Measurements from ENCODE around the gene CDH4.

Gene CDH4

DNA sequence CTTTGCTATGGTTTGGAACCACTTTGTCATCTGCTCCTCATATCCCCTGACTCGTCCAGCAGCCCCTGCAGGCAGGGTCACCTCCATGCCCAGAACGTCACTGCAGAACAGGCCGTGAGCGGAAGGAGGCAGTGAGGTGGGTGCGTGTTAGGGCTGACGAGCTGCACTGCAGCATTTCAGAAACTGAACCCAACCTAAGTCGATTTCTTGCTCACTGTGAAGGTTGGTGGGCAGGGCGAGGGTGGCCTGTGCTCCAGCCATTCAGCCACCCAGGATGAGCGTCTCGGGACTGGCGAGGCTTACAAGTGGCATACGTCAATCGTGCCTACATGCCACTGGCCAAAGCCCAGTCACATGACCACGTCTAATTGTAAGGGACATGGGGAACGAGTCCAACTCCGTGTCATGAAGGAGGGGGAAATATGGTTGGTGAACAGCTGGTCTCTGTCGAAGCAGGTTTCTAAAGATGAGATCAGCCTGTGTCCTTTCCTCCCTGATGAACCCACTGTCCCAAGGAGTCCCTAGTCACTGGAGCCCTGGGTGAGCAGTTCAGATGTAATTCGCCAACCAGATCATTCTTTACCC lies 524.5 kb downstream of the CDH4 start:
- no peak for DNase-seq

GRCh38 chr20:61777773-61778494 lies 525.9 kb downstream of the CDH4 start:
- no peak for DNase-seq

GRCh38 chr20:61778495-61778863 lies 526.4 kb downstream of the CDH4 start:
- no peak for DNase-seq

- DNase-seq: no peak
Observed at GRCh38 chr20:61779176-61779965, 527.3 kb downstream of the CDH4 start.

GRCh38 chr20:61780066-61780465 lies 528.0 kb downstream of the CDH4 start:
- no peak for DNase-seq

DNA sequence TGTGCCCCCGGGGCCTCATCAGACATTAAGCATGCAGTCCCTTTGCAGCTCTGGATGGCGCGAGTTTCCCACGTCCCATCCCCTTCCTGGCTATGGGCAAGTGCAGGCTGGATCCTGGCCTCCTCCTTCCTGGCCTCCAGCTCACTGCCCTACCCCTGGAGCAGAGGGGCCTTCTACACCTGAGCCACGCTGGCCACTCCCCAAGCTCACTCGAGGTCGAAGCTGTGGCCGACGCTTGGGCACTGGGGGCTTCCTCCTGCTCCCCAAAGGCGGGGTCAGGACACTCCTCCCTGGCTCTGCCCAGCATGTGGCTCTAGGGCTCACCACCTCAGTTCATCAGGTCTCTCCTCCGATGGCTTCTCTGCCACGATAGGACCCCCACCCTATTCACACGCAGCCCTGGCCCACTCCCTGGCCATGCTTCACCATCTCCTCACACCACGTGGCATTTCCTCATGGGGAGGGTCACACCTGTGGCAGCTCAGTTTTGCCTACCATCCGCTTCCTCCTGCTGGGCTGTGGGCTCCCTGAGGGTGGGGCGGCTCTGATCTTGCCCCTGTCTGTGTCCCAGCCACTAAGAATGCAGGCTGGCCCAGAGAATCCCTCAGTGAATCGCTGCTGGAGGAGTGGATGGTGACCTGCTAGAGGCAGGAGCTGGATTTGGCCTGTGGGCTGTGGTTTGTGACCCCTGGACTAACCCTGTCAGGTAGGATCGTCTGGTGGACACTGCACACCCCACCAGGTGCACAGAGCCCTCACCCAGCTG lies 532.9 kb downstream of the CDH4 start:
- DNase-seq: no peak

DNA sequence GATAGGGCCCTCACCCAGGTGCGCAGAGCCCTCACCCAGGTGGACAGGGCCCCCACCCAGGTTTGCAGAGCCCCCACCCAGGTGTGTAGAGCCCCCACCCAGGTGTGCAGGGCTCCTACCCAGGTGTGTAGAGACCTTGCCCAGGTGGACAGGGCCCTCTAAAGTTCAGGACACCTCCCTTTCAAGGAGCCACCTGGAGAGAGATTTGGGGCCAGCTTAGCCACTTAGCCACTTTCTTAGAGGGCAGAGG lies 533.4 kb downstream of the CDH4 start:
- no peak for DNase-seq

- DNase-seq: no peak
Observed at GRCh38 chr20:61786230-61786629, 534.2 kb downstream of the CDH4 start.

- DNase-seq: no peak
Observed at GRCh38 chr20:61788343-61788742, 536.3 kb downstream of the CDH4 start.

DNA sequence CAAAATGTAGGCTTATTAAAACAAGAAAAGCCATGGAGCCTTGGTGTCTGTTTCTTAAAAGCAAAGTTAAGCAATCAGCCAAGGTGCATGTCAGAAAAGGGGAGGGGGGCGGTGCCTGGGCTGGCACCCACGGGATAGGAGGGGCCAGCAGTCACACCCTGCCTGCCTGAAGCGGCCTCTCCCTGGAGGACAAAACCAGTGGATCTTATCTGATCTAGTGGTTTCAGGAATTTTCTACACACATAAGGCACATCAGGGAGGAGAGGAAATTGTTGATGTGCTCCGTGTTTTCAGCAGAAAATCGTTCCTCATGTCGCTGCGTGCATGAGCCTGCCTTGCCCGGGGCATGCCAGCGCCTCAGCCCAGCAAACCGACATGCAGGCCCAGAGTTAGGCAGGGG lies 537.3 kb downstream of the CDH4 start:
- DNase-seq: no peak

DNA sequence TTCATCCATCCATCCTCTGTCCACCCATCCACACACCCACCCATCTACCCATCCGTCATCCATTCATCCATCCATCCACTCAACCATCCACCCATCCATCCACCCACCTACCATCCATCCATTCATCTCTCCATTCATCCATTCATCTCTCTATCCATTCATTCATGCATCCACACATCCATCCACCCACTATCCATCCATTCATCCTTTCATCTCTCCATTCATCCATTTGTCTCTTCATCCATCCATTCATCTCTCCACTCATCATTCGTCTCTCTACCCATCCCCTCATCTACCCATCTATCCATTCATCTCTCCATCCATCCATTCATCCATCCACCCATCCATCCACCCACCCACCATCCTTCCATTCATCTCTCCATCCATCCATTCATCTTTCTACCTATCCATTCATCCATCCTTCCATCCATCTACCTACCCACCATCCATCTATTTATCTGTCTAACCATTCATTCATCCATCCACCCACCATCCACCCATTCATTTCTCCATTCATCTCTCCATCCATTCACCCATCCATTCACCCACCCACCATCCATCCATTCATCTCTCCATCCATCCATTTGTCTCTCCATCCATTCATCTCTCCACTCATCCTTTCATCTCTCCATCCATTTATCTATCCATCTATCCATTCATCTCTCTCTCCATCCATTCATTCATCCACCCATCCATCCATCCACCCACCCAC lies 538.2 kb downstream of the CDH4 start:
- no peak for DNase-seq

- no peak for DNase-seq
Observed at GRCh38 chr20:61791995-61792394, 539.9 kb downstream of the CDH4 start.

DNA sequence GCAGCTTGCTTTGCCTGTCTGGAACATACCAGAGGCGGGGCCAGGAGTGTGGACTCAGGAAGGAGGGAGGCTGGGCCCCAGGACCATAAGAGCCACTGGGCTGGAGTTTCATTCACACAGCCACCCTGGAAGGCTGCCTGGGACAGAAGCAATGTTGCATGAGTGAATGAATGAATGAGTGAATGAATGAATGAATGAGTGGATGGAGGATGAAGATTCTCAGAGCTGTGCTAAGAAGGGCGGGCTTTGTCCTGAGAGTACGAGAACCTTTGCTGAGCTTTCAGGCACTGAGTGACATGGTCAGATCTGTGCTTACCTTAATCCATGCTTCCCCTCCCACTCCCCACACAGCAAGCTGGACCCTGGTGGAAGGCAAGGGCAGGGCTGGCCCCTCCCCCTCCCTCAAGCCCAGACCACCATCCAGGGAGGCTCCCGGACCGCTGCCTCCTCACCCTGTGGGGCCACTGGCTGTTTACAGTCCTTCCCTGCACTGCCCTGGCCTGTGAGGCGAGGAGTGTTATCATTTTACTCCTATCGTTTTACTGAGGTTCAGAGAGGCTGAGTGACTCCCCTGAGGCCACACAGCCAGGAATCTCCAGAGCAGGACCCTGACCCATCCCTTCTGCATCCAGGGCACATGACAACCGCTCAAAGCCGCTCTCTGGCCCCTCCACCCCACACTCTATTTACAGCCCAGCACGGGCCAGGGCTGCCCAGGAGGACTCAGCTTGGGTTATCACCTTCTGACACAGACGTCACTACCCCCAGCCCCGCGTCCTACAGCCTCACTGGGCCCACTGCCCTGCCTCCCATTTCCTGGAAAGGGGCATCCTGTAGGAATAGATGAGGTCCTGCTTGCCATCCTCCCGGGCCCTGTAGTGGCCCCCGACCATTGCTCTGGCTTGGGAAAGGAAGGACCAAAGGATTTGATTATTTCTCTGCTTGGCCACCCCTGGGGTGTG lies 543.9 kb downstream of the CDH4 start:
- no peak for DNase-seq

GRCh38 chr20:61796738-61797137 lies 544.7 kb downstream of the CDH4 start:
- no peak for DNase-seq

GRCh38 chr20:61797200-61797599 lies 545.1 kb downstream of the CDH4 start:
- DNase-seq: no peak

DNA sequence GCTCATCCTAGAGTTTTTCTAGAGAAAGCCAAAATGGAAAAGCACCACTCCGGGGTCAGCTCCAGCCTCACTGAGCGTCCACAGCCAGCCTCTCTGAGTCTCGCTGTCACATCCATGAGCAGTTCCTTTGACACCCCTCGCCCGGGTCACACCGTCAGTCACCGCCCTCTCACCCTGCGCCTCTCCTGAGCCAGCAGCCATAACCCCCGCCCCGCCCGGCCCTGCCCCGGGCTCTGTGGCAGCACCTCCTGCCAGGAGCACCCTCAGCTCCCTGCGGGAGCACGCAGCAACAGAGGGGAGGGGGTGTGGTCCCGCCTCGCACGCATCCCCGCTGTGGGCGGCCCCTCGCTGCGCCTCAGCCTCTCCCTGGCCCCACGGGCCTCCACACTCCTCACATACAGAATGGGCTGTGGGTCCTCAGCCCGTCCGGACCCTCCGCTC lies 545.9 kb downstream of the CDH4 start:
- no peak for DNase-seq

GRCh38 chr20:61798632-61799031 lies 546.6 kb downstream of the CDH4 start:
- no peak for DNase-seq

DNA sequence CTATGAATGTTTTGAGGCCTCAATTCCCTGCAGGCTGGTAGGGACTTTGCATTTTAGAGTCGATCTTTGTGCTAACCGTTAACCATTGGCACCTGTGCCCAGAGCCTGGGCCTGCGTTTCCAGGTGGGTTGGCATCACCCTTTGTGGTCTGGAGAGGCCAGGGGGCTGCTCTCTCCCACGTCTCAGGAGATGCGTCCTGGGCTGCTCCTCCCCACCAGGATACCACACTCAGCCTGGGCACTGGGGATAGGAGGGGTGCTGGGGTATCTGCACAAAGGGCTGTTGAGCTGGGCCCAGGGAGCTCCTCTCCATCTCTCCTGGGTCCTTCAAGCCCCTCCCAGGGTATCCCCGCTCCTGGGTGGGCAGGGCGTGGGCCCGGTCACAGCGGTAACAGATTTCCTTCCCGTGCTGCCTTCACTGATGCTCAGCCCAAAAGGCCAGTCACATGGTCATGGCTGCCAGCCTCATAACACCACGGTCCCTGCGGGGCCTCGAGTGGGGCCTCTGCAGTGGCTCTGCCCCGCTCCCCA lies 547.4 kb downstream of the CDH4 start:
- no peak for DNase-seq

GRCh38 chr20:61799928-61800327 lies 547.9 kb downstream of the CDH4 start:
- DNase-seq: no peak

DNA sequence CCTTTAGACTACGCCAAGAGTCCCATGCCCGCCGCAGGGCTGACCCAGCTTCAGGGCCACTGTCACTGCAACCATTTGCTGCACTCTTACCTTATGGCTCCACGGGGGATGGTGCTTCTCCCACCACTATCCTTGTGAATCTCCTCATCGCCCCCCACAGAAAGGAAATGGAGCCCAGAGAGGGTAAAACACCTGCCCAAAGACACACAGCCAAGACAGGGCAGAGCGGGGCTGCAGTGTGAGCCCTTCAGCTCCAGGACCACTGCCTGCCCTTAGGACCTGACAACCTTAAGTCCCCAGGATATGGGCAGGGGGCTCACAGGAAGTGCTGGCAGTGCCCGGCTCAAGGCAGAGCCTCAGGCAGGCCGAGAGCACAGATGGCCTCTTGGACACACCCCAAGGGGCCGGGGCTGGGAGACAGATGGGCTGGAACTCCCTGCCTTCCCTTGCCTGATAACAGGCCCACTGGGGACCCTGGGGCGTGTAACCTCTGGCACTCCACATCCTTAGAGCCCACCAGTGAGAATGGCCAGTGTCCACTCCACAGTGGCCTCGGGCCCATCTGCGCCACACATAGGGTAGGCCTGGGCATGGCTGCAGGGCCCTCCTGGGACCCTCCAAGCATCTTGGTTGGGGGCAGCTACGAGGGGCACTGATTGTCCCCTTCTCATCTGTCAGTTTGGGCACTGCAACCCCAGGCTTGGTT lies 548.5 kb downstream of the CDH4 start:
- DNase-seq: no peak

- DNase-seq: no peak
Observed at GRCh38 chr20:61801065-61801360, 549.0 kb downstream of the CDH4 start.
